Measurements from ENCODE around the gene MACO1.
"Not testable (repeated sequence)": the region's sequence is repeated elsewhere in the genome, so short reads cannot be mapped to it uniquely, and the experiment has no call there.

The MACO1 gene

GRCh38 chr1:25458541-25459298 is 28.0 kb downstream of the MACO1 start:
- DNase-seq = peak; percentile 51

GRCh38 chr1:25460020-25460419 is 29.3 kb downstream of the MACO1 start:
- no peak for DNase-seq

- DNase-seq = not testable (repeated sequence)
Measured at GRCh38 chr1:25460816-25461215, 30.1 kb downstream of the MACO1 start.

- no peak for DNase-seq
Measured at GRCh38 chr1:25461849-25462248, 31.2 kb downstream of the MACO1 start.

GRCh38 chr1:25462732-25463131 is 32.0 kb downstream of the MACO1 start:
- no peak for DNase-seq

DNA sequence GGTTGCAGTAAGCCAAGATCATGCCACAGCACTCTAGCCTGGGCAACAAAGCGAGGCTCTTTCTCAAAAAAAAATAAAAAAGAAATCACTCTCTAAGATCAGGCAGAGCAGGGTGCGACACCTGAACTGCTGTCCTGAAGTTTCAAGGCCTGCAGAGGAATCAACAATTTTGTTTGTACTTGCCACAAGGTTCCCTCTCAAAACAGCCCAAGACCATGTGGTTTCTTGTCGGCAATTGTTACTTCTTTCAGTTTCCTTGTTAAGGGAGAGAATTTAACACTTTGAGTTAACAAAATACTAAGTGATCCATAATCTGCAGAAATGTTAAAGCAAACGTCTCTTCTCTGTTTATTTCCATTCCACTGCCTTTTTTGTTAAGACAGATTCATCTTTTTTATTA is 36.5 kb downstream of the MACO1 start:
- DNase-seq = no peak

GRCh38 chr1:25467616-25468015 is 36.9 kb downstream of the MACO1 start:
- no peak for DNase-seq

GRCh38 chr1:25468033-25468432 is 37.3 kb downstream of the MACO1 start:
- peak; percentile 28 for DNase-seq

- DNase-seq = peak; percentile 77
Measured at GRCh38 chr1:25469177-25469576, 38.5 kb downstream of the MACO1 start.

GRCh38 chr1:25472471-25472870 is 41.8 kb downstream of the MACO1 start:
- no peak for DNase-seq

GRCh38 chr1:25473653-25474225 is 43.0 kb downstream of the MACO1 start:
- DNase-seq = no peak

GRCh38 chr1:25474439-25475047 is 43.8 kb downstream of the MACO1 start:
- no peak for DNase-seq

GRCh38 chr1:25476186-25477097 is 45.7 kb downstream of the MACO1 start:
- no peak for DNase-seq

- no peak for DNase-seq
Measured at GRCh38 chr1:25477448-25478034, 46.8 kb downstream of the MACO1 start.

DNA sequence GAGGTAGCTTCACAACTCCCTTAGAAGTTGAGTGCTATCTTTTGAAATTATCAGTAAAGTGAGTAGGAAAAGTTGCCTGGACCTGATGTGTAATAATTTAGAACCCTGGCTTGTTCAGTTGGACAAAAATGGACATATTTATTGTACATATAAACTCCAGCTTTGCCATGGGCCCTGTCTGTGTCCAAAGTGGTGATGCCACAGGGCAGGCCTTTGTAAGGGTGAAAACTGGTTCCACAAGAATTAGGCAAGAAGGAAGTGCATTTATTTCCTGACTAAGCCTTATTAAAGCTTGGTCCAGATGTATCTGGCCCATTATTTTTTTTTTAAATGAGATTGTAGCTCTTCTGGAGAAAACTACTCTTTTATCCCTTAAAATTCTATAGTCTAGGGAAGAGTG is 47.9 kb downstream of the MACO1 start:
- DNase-seq = no peak

DNA sequence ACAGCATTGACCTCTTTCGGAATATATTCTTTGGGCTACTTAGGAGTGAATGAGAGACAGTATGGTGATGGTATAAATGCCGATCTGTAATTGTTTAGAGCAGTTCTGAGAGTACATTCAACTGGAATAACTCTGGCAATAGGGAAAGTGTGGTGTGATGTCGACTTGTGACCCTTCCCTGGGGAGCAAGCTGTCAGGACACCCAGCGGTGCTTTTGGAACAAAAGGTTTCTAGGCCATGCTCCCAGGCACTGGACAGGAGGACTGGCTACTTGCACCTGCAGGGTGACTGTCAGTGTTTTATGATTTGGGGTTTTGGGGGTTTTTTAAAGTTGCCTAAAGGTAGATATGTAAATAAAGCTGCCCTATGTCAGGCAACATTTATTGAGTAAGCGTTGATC is 50.9 kb downstream of the MACO1 start:
- DNase-seq = no peak

DNA sequence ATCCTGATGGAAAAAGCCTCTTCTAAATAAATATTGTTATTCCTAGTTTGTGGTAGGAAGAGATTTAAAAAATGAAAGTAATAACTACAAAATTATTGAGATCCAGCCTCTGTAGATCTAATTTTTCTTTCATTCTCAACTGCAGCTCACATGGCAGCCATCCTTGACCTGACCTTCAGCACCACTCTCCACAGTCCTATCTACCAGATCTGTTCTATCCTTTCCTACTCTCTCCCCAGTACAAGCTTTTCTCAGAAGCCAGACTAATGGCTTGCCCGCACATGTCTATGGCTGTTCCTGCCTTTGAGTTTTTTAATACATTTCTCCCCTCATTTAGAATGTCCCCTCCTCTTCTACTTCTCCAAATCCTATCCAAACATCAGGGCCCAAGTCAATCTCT is 51.5 kb downstream of the MACO1 start:
- no peak for DNase-seq

DNA sequence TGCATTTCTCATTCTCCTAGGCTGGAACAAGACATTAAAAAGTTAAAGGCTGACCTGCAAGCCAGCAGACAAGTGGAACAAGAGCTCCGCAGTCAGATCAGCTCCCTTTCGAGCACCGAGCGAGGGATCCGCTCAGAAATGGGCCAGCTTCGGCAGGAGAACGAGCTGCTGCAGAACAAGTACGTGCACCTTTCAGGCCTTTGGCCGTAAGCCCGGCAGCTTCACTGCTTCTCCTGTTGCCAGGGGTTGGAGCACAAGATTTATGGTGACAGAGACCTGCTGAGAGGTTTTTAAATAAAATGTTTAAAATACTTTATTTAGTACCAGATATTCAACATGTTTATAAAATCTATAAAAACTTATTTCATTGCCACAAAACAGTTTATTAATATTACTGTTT is 53.4 kb downstream of the MACO1 start:
- DNase-seq = no peak

- no peak for DNase-seq
Measured at GRCh38 chr1:25484533-25484932, 53.8 kb downstream of the MACO1 start.

GRCh38 chr1:25485536-25486411 is 55.1 kb downstream of the MACO1 start:
- no peak for DNase-seq

DNA sequence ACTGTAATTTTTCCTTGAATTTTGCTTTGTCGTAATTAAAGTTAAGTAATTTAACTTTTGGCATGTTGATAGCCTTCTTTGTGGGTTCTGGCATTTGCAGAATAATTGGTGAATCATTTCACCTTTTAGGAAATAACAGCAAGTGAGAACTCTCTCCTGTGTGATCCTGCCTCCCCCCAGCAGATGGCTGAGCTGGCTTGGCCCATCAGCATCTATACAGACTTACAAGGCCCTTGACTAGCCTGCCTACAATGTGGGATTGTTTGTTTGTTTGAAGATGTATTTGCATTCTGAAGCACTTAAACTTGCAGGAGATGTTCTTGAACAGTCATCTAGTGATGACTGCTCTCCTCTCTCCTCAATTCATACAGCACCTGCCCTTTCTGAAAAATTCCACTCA is 55.9 kb downstream of the MACO1 start:
- DNase-seq = peak; percentile 38

DNA sequence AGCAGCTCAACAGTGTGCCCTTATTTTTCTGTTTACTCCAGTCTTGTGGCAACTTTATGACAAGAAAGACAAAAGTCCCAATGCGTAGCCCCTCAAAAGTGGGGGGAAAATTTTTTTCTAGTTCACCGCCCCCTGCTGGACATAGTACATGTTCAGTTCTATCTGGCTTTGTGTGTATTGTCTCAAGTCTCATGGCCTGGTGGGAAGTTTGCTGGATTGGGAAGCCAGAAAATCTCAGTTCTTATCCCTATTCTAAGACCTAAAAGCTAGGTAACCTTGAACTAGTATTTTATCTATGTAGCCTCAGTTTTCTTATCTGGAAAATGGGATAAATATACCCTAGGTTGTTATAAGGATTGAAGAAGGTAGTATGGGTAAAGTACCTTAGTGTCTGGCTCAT is 56.9 kb downstream of the MACO1 start:
- DNase-seq = no peak
